Measurements from ENCODE around the gene NOLC1.
A peak's percentile ranks its signal among the peaks of the same experiment; 100 is the strongest.

The NOLC1 gene

GRCh38 chr10:102151774-102152544 lies at the start of gene NOLC1:
Gene NOLC1, plus strand, starts transcription at chr10:102152389. Its CDS starts 22 bp downstream, at chr10:102152411.
- peak; percentile 100 for DNase-seq

- DNase-seq = no peak
Observed at GRCh38 chr10:102102421-102102820, 49.8 kb upstream of the NOLC1 start.

- no peak for DNase-seq
Observed at GRCh38 chr10:102106998-102107397, 45.2 kb upstream of the NOLC1 start.

GRCh38 chr10:102109166-102110116 lies 42.7 kb upstream of the NOLC1 start:
- DNase-seq = no peak

- DNase-seq = no peak
Observed at GRCh38 chr10:102111276-102111675, 40.9 kb upstream of the NOLC1 start.

- DNase-seq = no peak
Observed at GRCh38 chr10:102112210-102112817, 39.9 kb upstream of the NOLC1 start.

- DNase-seq = peak; percentile 38
Observed at GRCh38 chr10:102113261-102113955, 38.8 kb upstream of the NOLC1 start.

GRCh38 chr10:102113956-102114857 lies 38.0 kb upstream of the NOLC1 start:
- DNase-seq = peak; percentile 41

GRCh38 chr10:102114861-102115618 lies 37.1 kb upstream of the NOLC1 start:
- DNase-seq = peak; percentile 90

GRCh38 chr10:102115775-102116174 lies 36.4 kb upstream of the NOLC1 start:
- DNase-seq = no peak

- DNase-seq = no peak
Observed at GRCh38 chr10:102116656-102117055, 35.5 kb upstream of the NOLC1 start.

- DNase-seq = peak; percentile 67
Observed at GRCh38 chr10:102117391-102118159, 34.6 kb upstream of the NOLC1 start.

- DNase-seq = peak; percentile 48
Observed at GRCh38 chr10:102118867-102119266, 33.3 kb upstream of the NOLC1 start.

GRCh38 chr10:102119417-102120141 lies 32.6 kb upstream of the NOLC1 start:
- peak; percentile 72 for DNase-seq

GRCh38 chr10:102120142-102120990 lies 31.8 kb upstream of the NOLC1 start, which contains the start of gene LDB1:
Gene LDB1, minus strand, starts transcription at chr10:102120368. Its CDS starts 258 bp downstream, at chr10:102120110.
- peak; percentile 76 for DNase-seq

GRCh38 chr10:102120991-102121738 lies 31.0 kb upstream of the NOLC1 start:
- DNase-seq = peak; percentile 41

GRCh38 chr10:102121739-102122372 lies 30.3 kb upstream of the NOLC1 start:
- DNase-seq = no peak

Measured in stimulated activated CD8-positive, alpha-beta memory T cell treated with anti-CD3 and anti-CD28 coated beads, Interleukin-4, amount 100 ng/mL, for 48 hours (primary cell).